GM12892 (cell line): Measurements from ENCODE around the gene GALR1.

Source experiments
- DNase-seq: peaks from one replicate; pipeline ENCODE4 v3.0.0; 2011; ENCODE audit not compliant: insufficient read length
- FAIRE-seq: peaks from 2 replicates; lab custom pipeline; 2011; peaks lifted over from hg19 to GRCh38; lab: Jason Lieb, UNC
- POLR2A ChIP-seq: IDR thresholded peaks from 2 replicates; pipeline ENCODE4 v1.6.1; 2011; ENCODE audit warnings: low read depth, low read length, control low read depth
- POLR2AphosphoS5 ChIP-seq: IDR thresholded peaks from 2 replicates; pipeline ENCODE4 v1.6.1; 2011; ENCODE audit warnings: low read depth, low read length, control low read depth
- TAF1 ChIP-seq: IDR thresholded peaks from 2 replicates; pipeline ENCODE4 v1.6.1; 2011; ENCODE audit warnings: low read depth, mild to moderate bottlenecking, control low read depth, low read length, borderline replicate concordance

Gene GALR1

DNA sequence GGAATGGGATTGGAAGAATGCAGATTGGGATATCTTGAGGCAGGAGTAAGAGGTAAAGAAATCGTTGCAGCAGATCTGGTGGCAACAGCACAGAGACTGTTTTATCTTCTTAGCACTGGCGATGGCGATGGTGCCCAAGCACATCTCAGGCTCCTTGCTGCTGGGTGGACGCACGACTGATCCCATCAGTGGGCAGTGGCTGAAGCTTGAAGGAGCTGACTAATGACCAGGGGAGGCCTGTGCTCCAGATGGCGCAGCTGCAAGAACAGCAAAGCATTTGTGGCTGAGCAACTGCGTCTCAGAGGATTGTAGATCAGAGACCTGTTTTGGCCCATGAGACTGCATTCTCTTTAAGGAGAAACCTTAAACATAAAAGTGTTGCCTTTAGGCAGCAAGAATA, 54.6 kb downstream of the GALR1 start:
- TF ChIP-seq TAF1 = no peak
- TF ChIP-seq POLR2A = no peak
- TF ChIP-seq POLR2AphosphoS5 = no peak
- FAIRE-seq (no peak), DNase-seq (no peak)

DNA sequence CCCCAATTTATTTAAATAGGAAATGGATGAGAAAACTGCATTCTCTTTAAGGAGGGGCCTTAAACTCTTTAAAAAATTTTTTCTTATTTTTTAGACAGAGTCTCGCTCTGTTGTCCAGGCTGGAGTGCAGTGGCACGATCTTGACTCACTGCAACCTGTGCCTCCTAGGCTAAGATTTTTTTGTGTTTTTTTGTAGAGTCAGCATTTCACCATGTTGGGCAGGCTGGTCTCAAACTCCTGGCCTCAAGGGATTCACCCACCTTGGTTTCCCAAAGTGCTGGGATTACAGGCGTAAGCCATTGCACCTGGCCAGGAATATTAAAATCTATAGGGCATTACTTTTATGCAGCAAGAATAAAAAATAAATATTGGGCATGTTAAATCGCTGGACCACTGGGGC, 56.0 kb downstream of the GALR1 start:
- FAIRE-seq (no peak), DNase-seq (no peak)
- no peak for TF ChIP-seq POLR2AphosphoS5
- TF ChIP-seq POLR2A = no peak
- no peak for TF ChIP-seq TAF1

DNA sequence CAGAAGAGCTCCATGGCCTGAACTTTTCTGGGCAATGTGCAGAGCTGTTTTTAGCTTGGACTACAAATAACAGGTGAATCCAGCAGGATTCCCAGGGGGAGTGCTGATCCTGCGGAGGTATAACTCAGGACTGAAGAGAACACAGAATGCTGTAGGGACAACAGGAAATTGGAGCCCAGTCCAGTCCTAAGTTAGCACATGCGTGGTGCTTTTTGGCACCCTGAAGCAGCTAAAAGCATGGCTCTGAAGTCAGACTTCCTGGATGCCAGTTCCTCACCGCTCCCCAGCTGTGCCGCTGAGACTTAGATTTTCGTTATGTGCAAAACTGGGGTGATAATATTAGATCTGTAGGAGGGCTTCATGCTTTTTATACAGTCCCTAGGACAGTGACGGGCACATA, 58.6 kb downstream of the GALR1 start:
- no peak for DNase-seq
- FAIRE-seq = no peak
- TF ChIP-seq POLR2AphosphoS5 (no peak), TAF1 (no peak), POLR2A (no peak)

DNA sequence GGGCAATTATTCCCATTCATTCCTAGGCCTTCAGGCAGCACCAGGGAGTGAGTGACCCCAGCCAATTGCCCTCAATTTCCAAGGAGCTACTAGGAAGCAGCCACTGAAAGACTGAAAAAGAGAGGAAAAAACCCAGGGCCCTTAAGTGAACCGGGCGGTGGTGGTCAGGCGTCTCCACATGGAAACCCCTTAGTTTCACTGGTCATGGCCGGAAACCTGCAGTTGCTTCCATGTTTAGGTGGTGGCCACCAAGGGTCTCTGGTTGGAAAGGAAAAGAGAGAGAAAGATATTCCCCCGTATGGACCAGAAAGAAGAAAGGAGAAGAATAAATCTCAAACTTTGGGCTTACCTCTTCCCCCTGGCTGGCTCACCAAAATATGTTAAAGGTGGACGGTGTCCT, 64.9 kb downstream of the GALR1 start:
- TF ChIP-seq POLR2AphosphoS5 (no peak), POLR2A (no peak), TAF1 (no peak)
- FAIRE-seq (no peak), DNase-seq (no peak)

DNA sequence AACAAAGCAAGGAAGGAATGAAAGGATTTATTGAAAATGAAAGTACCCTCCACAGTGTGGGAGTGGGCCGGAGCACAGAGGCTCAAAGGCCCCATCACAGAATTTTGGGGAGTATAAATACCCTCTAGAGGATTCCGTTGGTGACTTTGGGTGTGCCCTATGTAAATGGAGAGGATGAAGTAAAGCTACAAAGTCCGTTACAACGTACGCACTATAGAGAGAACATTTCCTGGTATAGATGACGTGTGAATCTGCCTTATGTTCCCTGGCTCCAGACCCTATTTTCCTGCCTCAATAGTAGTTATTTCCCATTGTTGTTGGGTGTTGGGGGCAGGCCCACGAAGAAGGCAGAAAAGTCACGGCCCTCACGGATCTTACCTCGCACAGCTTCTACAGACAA, 65.3 kb downstream of the GALR1 start:
- TF ChIP-seq TAF1 (no peak), POLR2AphosphoS5 (no peak), POLR2A (no peak)
- no peak for FAIRE-seq
- DNase-seq = no peak

DNA sequence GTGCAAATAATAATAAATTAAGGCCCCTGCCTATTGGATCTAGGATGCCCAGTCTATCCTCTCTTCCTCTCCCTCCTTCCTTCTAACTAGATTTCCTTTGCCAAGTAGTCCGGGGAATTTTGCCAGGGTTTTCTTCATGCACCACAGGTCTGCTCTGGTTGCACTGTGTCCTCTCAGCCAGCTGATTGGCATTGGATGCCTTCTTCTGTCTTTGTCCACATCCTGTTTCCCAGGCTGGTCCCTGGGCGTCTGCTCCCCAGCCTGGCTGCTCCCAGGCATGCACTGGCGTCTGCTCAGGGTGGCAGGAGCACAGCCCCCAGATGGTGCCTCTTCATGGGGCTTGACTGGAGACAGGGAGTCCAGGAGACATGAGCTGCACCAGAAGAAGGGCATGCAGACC, 66.4 kb downstream of the GALR1 start:
- FAIRE-seq (no peak), DNase-seq (no peak)
- TF ChIP-seq POLR2A (no peak), POLR2AphosphoS5 (no peak), TAF1 (no peak)

DNA sequence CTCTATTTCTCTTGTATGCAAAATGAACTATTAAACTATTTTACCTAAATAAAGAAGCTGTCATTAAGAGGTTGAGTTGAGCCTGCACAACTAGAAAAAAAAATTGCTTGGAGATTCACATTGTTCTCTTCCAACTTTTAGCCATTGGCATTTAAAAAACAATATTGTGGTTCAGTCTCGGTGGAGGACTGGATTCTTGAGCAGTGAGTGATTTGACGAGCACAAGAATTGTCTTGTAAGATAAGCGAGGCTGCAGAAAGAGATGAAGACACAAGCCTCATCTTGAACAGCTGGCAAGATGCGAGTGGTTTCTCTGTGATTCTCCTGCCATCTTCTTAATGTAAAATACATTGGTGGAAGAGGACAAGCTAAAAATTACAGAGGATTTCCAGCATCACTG, 67.0 kb downstream of the GALR1 start:
- DNase-seq (no peak), FAIRE-seq (no peak)
- TF ChIP-seq POLR2A = no peak

DNA sequence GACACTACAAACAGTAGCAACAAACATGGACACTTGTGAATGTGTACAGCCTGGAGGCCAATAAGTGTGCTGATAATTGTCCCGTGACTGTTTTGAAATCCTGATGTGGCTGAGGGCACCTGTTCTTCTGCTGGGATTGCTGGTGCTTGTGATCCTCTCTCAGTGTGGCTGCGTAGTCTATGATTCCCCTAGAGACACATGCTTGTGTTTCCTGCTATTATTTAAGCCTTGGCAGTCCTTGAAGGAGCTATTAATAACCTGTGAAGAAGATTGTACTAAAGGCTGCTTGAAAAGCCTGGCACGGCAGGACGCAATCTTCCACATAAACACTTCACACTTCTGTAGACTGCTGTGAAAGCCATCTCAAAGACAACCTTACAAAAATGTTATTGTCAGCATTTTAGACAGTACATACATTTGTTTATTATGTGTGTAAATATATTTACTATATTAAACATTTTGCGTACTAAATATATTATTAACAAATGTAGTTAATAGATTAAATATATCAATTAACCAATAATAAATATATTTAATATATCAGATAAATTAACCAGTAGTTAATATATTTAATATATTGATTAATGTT, 71.4 kb downstream of the GALR1 start:
- no peak for FAIRE-seq
- no peak for TF ChIP-seq POLR2A
- no peak for DNase-seq

DNA sequence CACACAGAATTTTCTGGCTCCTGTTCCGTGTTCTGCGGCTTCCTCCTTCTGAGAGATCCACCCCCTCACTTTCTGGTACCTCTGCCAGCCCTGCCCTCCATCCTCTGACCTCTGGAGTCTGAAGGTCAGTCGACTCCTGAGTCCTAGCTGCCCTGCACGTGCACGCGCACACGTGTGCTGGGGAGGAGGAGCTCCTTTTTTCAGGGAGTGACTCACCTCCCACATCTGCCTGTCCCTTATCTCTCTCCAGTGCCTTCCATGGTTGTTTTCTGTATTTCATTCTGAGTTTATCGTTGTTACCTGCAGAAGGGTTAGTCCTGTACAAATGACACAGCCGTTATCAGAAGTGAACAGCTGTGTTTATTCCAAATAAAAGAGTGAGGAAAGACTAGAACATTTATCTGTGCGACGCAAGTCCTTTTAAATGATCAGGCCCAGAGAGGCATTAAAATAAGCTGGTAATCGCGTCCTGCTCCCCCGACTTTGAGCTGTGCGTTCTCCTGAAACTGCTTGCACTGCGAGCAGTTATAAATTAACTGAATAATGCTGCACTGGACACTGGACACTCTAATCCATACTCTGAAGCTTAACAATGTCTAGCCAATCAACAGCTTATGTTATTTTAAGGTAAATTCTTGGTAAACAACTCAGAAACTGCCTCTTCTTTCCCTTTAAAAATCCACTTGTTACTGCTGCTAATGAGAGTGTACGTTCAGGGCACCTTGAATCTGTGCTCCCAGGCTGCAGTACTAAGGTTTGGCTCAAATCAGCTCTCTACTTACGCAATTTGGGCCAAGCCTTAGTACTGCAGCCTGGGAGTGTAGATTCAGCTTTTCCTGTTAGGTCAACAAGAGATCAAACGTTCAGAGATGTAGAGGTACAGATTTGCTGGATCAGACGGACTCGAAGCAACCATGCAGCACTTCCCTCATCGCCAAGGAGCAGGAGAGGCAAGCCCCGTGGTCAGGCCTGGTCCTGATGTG, 72.5 kb downstream of the GALR1 start:
- TF ChIP-seq POLR2A = no peak
- TF ChIP-seq TAF1 = no peak
- no peak for TF ChIP-seq POLR2AphosphoS5
- no peak for DNase-seq
- FAIRE-seq = no peak

DNA sequence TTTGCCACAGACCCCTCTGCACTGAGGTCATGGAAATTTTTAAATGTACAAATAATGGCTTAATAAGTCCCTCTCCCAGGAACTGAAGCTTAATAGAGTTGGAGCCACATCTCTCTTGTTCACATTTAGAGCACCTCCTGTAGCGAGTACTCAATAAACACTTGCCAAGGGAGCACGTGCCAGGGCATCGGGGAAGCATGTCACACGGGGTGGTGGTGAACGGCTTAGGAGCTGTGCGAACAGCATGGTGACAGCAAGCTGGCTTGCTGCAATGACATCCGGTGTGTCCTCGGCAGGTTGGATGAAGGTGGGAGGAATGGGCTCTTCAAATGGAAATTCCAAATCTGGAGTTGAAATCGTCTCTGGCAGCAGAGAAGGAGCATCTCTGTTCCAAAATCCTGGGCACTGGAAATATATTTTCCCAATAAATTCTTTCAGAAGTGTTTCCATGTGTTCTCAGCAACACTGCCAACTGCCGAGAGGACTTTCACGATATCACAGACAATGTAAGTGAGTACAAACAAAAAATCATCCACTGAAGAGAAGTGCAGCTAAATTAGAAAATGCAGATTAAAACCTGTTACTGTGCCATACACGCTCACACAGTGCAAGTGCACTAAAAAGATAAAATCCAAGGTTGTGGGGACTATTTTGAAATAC, 74.1 kb downstream of the GALR1 start:
- FAIRE-seq (no peak), DNase-seq (no peak)
- TF ChIP-seq TAF1 (no peak), POLR2AphosphoS5 (no peak)
